GM23338 (cell line): Measurements from ENCODE around the gene CPSF4L. TPM values are rescaled to one million over a fixed set of nuclear protein-coding genes. Genes with fewer than 3 reads are reported as not detected.

Experiments
- ATAC-seq: fragments of 200-7000 bp; cut with Tn5 transposase; 3 replicates; pipeline ENCODE4 v1.9.1; 2020
- DNase-seq: peaks from one replicate; pipeline ENCODE4 v3.0.0-alpha.2; 2015; ENCODE audit warnings: low spot score
- H2AFZ ChIP-seq: fragments of 200-600 bp; sonication (generic); 2 replicates; pipeline ENCODE4 v1.8.0; 2016; ENCODE audit warnings: antibody characterized with exemption, mild to moderate bottlenecking, moderate library complexity
- H3F3A ChIP-seq: fragments of 200-600 bp; sonication (generic); replicated peaks from 2 replicates; pipeline ENCODE4 v1.8.0; 2017; ENCODE audit warnings: antibody characterized with exemption, mixed run types, low read depth
- H3K27ac ChIP-seq: fragments of 200-600 bp; sonication (generic); 2 replicates; pipeline ENCODE4 v1.6.1; 2016; ENCODE audit warnings: low read depth
- H3K27me3 ChIP-seq: fragments of 200-600 bp; sonication (generic); 2 replicates; pipeline ENCODE4 v1.8.0; 2016; ENCODE audit warnings: mild to moderate bottlenecking, mixed run types, moderate library complexity; ENCODE audit not compliant: insufficient read depth
- H3K36me3 ChIP-seq: fragments of 200-600 bp; sonication (generic); 2 replicates; pipeline ENCODE4 v1.8.0; 2016; ENCODE audit warnings: mild to moderate bottlenecking; ENCODE audit not compliant: insufficient read depth
- H3K4me1 ChIP-seq: fragments of 200-600 bp; sonication (generic); 2 replicates; pipeline ENCODE4 v1.8.0; 2016; ENCODE audit warnings: mild to moderate bottlenecking, moderate library complexity; ENCODE audit not compliant: insufficient read depth
- H3K4me2 ChIP-seq: fragments of 200-600 bp; sonication (generic); 2 replicates; pipeline ENCODE4 v1.7.1; 2017; ENCODE audit warnings: mixed run types
- H3K4me3 ChIP-seq: fragments of 200-600 bp; sonication (generic); 2 replicates; pipeline ENCODE4 v1.6.1; 2016; ENCODE audit warnings: mixed run types
- H3K79me2 ChIP-seq: fragments of 200-600 bp; sonication (generic); replicated peaks from 2 replicates; pipeline ENCODE4 v1.8.0; 2017; ENCODE audit warnings: mild to moderate bottlenecking; ENCODE audit not compliant: insufficient read depth
- H3K9me2 ChIP-seq: fragments of 200-600 bp; sonication (generic); 2 replicates; pipeline ENCODE4 v1.8.0; 2017; ENCODE audit not compliant: insufficient read depth
- H4K20me1 ChIP-seq: fragments of 200-600 bp; sonication (generic); replicated peaks from 2 replicates; pipeline ENCODE4 v1.8.0; 2017; ENCODE audit warnings: mild to moderate bottlenecking; ENCODE audit not compliant: insufficient read depth
- H3K27ac Mint-ChIP-seq: 2 replicates; pipeline ENCODE4 v1.8.0; 2020; ENCODE audit warnings: inconsistent platforms, mild to moderate bottlenecking, moderate library complexity, mixed read lengths
- H3K27me3 Mint-ChIP-seq: 3 replicates; pipeline ENCODE4 v1.8.0; 2022; ENCODE audit warnings: low read depth, mild to moderate bottlenecking, moderate library complexity, mixed read lengths, inconsistent platforms; ENCODE audit not compliant: insufficient read depth, poor library complexity
- H3K36me3 Mint-ChIP-seq: 3 replicates; pipeline ENCODE4 v1.8.0; 2021; ENCODE audit warnings: low read depth, mild to moderate bottlenecking, inconsistent platforms, moderate library complexity, mixed read lengths
- H3K4me1 Mint-ChIP-seq: 3 replicates; pipeline ENCODE4 v1.8.0; 2020; ENCODE audit warnings: mild to moderate bottlenecking, inconsistent platforms, mixed read lengths
- H3K4me3 Mint-ChIP-seq: 3 replicates; pipeline ENCODE4 v1.8.0; 2021; ENCODE audit warnings: moderate library complexity, mild to moderate bottlenecking, inconsistent platforms, mixed read lengths
- H3K9me3 Mint-ChIP-seq: 3 replicates; pipeline ENCODE4 v1.8.0; 2020; ENCODE audit warnings: moderate library complexity, mild to moderate bottlenecking, inconsistent platforms, mixed read lengths
- CREB1 ChIP-seq: fragments of 250-450 bp; sonication (Bioruptor Pico); IDR thresholded peaks from 2 replicates; pipeline ENCODE4 v1.5.0; 2020; ENCODE audit warnings: low read depth, mild to moderate bottlenecking, moderate library complexity
- CTCF ChIP-seq, 2 experiments: fragments of 200-600 bp in 1 of 2; sonication (generic) in 1 of 2; conservative IDR thresholded peaks; 2 replicates each; pipeline versions ENCODE4 v1.5.1 to v1.6.1; 2016 to 2017; ENCODE audit warnings: antibody characterized with exemption in 2 of 2, low read depth in 2 of 2, mild to moderate bottlenecking in 2 of 2, moderate library complexity in 1 of 2
- ETS1 ChIP-seq: IDR thresholded peaks from 2 replicates; pipeline ENCODE4 v1.6.1; 2016; ENCODE audit warnings: antibody characterized with exemption
- EZH2 ChIP-seq: fragments of 200-600 bp; sonication (generic); IDR thresholded peaks from one replicate; pipeline ENCODE4 v1.8.0; 2017; ENCODE audit warnings: antibody characterized with exemption, mild to moderate bottlenecking, low read depth; ENCODE audit not compliant: unreplicated experiment
- EZH2phosphoT487 ChIP-seq: fragments of 200-600 bp; sonication (generic); IDR thresholded peaks from one replicate; pipeline ENCODE4 v1.8.1; 2018; ENCODE audit warnings: antibody characterized with exemption; ENCODE audit not compliant: unreplicated experiment
- JUNB ChIP-seq: IDR thresholded peaks from one replicate; pipeline ENCODE4 v1.6.1; 2016; ENCODE audit warnings: antibody characterized with exemption; ENCODE audit not compliant: unreplicated experiment
- NANOG ChIP-seq: IDR thresholded peaks from 2 replicates; pipeline ENCODE4 v1.6.1; 2016; ENCODE audit warnings: antibody characterized with exemption, borderline replicate concordance
- POLR2AphosphoS5 ChIP-seq: IDR thresholded peaks from 2 replicates; pipeline ENCODE4 v1.6.1; 2016; ENCODE audit warnings: antibody characterized with exemption, low read depth
- REST ChIP-seq: IDR thresholded peaks from one replicate; pipeline ENCODE4 v1.6.1; 2018; ENCODE audit warnings: antibody characterized with exemption; ENCODE audit not compliant: unreplicated experiment
- STAT1 ChIP-seq: IDR thresholded peaks from one replicate; pipeline ENCODE4 v1.6.1; 2016; ENCODE audit warnings: antibody characterized with exemption; ENCODE audit not compliant: unreplicated experiment
- ZNF114 ChIP-seq: fragments of 250-450 bp; sonication (Bioruptor Pico); IDR thresholded peaks from 2 replicates; pipeline ENCODE4 v1.5.0; 2020; ENCODE audit warnings: mild to moderate bottlenecking, moderate library complexity
- ZNF331 ChIP-seq: fragments of 250-450 bp; sonication (Bioruptor Pico); IDR thresholded peaks from 2 replicates; pipeline ENCODE4 v1.5.0; 2020; ENCODE audit warnings: low read depth, mild to moderate bottlenecking, moderate library complexity
- polyA plus RNA-seq: library from polyadenylated mRNA; unstranded; fragments of >200 nt; fragmentation: Nextera tagmentation; extraction: Ambion mirVana; gene quantifications from 2 replicates; pipeline ENCODE4 v1.2.1, GENCODE V29; 2016
- total RNA-seq: library from RNA; depleted of rRNA; stranded (reverse); fragments of >200 nt; shearing (Covaris generic); gene quantifications from 2 replicates; pipeline ENCODE4 v1.2.3, GENCODE V29; 2014
- TF ChIP-seq, protein P1 (sequence below): fragments of 250-450 bp; sonication (Bioruptor Pico); IDR thresholded peaks from 2 replicates; pipeline ENCODE4 v1.5.0; 2020; ENCODE audit warnings: mild to moderate bottlenecking, moderate library complexity

Gene CPSF4L
- total and polyA plus RNA-seq, 2 experiments from 2014 or later = not detected

GRCh38 chr17:73302189-73302588, 40.5 kb upstream of the CPSF4L start:
- no peaks in the 10 kb centered on the region for H3K9me2 ChIP-seq
- Mint-ChIP-seq H3K36me3 (no peaks in the 10 kb centered on the region), H3K27me3 (peaks cover 8% of the 10 kb centered on the region), H3K27ac (no peak overlapping the region), H3K4me3 (no peak overlapping the region), H3K9me3 (no peaks in the 10 kb centered on the region), H3K4me1 (peaks cover 18% of the 10 kb centered on the region)
- H3K4me2 ChIP-seq = no peak overlapping the region
- H3K79me2 ChIP-seq = peaks cover 53% of the 10 kb centered on the region
- no peaks in the 10 kb centered on the region for H3F3A ChIP-seq
- H3K27ac ChIP-seq = no peak overlapping the region
- H3K4me3 ChIP-seq = no peak overlapping the region
- DNase-seq (no peak), ATAC-seq (no peak)
- peaks cover 16% of the 10 kb centered on the region for H3K4me1 ChIP-seq
- no peak overlapping the region for H2AFZ ChIP-seq
- H3K36me3 ChIP-seq = no peaks in the 10 kb centered on the region
- H3K27me3 ChIP-seq = no peaks in the 10 kb centered on the region
- no peak for TF ChIP-seq REST
- TF ChIP-seq ZNF114 (CRISPR knock-in tag) = no peak
- TF ChIP-seq NANOG = no peak
- no peak for TF ChIP-seq EZH2phosphoT487
- no peak for TF ChIP-seq CTCF (conservative IDR thresholded peaks at IDR 0.05; ENCODE audit: low read depth in 2 of 2)
- TF ChIP-seq, protein P1, sequence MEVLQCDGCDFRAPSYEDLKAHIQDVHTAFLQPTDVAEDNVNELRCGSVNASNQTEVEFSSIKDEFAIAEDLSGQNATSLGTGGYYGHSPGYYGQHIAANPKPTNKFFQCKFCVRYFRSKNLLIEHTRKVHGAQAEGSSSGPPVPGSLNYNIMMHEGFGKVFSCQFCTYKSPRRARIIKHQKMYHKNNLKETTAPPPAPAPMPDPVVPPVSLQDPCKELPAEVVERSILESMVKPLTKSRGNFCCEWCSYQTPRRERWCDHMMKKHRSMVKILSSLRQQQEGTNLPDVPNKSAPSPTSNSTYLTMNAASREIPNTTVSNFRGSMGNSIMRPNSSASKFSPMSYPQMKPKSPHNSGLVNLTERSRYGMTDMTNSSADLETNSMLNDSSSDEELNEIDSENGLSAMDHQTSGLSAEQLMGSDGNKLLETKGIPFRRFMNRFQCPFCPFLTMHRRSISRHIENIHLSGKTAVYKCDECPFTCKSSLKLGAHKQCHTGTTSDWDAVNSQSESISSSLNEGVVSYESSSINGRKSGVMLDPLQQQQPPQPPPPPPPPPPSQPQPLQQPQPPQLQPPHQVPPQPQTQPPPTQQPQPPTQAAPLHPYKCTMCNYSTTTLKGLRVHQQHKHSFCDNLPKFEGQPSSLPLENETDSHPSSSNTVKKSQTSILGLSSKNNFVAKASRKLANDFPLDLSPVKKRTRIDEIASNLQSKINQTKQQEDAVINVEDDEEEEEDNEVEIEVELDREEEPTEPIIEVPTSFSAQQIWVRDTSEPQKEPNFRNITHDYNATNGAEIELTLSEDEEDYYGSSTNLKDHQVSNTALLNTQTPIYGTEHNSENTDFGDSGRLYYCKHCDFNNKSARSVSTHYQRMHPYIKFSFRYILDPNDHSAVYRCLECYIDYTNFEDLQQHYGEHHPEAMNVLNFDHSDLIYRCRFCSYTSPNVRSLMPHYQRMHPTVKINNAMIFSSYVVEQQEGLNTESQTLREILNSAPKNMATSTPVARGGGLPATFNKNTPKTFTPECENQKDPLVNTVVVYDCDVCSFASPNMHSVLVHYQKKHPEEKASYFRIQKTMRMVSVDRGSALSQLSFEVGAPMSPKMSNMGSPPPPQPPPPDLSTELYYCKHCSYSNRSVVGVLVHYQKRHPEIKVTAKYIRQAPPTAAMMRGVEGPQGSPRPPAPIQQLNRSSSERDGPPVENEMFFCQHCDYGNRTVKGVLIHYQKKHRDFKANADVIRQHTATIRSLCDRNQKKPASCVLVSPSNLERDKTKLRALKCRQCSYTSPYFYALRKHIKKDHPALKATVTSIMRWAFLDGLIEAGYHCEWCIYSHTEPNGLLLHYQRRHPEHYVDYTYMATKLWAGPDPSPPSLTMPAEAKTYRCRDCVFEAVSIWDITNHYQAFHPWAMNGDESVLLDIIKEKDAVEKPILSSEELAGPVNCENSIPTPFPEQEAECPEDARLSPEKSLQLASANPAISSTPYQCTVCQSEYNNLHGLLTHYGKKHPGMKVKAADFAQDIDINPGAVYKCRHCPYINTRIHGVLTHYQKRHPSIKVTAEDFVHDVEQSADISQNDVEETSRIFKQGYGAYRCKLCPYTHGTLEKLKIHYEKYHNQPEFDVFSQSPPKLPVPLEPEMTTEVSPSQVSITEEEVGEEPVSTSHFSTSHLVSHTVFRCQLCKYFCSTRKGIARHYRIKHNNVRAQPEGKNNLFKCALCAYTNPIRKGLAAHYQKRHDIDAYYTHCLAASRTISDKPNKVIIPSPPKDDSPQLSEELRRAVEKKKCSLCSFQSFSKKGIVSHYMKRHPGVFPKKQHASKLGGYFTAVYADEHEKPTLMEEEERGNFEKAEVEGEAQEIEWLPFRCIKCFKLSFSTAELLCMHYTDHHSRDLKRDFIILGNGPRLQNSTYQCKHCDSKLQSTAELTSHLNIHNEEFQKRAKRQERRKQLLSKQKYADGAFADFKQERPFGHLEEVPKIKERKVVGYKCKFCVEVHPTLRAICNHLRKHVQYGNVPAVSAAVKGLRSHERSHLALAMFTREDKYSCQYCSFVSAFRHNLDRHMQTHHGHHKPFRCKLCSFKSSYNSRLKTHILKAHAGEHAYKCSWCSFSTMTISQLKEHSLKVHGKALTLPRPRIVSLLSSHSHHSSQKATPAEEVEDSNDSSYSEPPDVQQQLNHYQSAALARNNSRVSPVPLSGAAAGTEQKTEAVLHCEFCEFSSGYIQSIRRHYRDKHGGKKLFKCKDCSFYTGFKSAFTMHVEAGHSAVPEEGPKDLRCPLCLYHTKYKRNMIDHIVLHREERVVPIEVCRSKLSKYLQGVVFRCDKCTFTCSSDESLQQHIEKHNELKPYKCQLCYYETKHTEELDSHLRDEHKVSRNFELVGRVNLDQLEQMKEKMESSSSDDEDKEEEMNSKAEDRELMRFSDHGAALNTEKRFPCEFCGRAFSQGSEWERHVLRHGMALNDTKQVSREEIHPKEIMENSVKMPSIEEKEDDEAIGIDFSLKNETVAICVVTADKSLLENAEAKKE (CRISPR knock-in tag) = no peak
- no peak for TF ChIP-seq STAT1
- no peak for TF ChIP-seq ETS1
- no peak for TF ChIP-seq ZNF331
- TF ChIP-seq POLR2AphosphoS5 = no peak
- no peak for TF ChIP-seq JUNB
- TF ChIP-seq EZH2 = no peak
- no peak for TF ChIP-seq CREB1 (CRISPR knock-in tag)
- H4K20me1 ChIP-seq = no peaks in the 10 kb centered on the region
